Measurements from ENCODE around the gene SIT1.
"Not testable (repeated sequence)": the region's sequence is repeated elsewhere in the genome, so short reads cannot be mapped to it uniquely, and the experiment has no call there.

The SIT1 gene

DNA sequence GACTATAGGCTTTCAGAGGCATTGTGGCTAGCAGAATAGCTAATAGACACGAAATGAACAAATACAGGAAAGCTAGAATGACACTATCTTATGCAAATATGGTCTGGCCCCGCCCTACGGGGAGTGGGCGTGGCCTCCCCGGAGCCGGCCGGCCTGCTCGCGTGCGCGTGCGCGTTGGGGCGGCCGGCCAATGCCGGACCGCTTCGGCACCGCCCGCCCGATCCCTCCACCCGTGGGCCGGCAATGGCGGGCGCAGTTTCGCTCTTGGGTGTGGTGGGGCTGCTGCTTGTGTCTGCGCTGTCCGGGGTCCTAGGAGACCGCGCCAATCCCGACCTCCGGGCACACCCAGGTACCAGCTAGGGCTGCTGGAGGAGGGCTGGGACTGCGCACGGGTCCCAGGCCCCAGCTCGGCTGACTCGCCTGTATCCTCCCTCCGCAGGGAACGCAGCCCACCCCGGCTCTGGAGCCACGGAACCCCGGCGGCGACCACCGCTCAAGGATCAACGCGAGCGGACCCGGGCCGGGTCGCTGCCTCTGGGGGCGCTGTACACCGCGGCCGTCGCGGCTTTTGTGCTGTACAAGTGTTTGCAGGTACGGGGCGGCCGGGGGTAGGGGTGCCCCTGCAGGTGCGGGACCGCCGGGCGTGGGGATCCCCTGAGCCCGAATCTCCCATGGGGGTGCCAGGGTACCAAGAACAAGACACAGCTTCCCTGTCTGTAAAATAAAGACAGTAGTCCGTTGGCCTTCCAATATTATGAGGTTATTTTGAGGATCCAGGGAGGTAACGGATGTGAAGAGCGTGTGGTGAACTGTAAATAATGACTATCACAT, 7.6 kb upstream of the SIT1 start, which contains the start of gene CCDC107:
CCDC107 (plus strand) TSS at position 156 of the 831 bp plus-strand sequence; CDS start at position 244, 88 bp downstream.
- DNase-seq, result peak; percentile 59 to 83

DNA sequence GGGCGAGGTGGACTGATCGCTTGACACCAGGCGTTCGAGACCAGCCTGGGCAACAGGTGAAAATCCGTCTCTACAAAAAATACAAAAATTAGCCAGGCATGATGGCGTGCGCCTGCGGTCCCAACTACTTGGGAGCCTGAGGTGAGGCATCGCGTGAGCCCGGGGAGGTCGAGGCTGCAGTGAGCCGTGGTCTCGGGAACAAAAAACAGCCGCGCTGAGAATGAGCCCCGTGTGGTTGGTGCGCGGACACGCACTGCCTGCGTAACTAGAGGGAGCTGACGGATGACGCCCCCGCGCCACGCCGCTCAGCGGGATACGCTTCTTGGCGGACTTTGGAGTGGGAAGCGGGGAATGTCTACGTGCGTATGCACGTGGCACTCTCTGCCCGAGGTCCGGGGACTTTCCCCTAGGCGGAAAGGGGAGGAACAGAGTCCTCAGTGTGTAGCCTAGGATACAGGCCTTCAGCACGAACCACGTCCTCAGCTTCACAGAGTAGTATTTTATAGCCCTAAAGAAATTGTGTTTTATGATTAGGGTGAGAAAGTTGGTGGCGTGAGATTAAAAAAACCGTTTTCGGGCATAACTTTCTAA, 6.9 kb upstream of the SIT1 start, which contains the start of gene RMRP:
RMRP (minus strand) TSS at position 474 of the 591 bp plus-strand sequence.
- DNase-seq, result peak; percentile 94 to 96

DNA sequence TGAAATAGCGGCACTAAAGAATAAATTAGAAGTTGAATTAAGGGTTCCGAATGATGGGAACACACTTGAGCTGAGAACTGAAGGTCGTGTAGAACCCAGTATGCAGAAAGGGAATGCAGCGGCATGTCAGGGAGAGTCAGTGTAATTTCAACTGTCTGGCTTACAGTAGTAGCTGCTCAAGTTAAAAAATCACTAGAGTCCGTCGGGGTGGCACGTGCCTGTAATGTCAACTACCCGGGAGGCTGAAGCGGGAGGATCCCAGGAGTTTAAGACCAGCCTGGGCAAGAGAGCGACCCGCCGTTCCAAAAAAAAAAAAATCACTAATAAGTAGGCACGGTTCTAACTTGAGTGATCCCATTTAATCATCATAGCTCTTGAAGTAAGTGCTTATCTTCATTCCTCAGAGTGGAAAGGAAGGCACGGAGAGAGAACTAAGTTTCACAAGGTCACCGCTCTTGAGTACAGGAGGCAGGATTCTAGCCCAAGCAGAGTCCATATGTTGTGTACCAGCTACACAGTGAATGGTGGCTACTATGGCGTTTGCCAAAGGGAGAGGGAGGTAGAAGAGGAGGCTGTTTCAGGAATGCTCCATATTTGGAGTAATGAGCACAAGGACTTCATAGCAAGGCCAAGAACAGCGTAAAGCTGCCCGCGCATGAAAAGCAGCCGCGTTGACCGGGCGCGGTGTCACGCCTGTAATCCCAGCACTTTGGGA, 6.3 kb upstream of the SIT1 start:
- no peak for DNase-seq

DNA sequence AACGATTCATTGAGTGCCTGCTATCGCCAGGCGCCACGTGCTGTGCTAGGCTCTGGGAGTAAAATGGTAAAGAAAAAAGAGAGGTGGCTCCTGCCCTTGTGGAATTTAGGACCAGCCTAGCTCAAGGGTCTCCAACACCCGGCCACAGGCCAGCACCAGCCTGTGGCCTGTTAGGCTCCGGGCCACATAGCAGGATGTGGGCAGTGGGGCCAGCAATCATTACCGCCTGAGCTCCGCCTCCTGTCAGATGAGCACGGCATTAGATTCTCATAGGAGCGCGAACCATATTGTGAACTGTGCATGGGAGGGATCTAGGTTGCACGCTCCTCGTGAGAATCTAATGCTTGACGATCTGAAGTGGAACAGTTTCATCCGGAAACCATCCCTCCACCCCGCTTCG, 5.6 kb upstream of the SIT1 start:
- no peak for DNase-seq

DNA sequence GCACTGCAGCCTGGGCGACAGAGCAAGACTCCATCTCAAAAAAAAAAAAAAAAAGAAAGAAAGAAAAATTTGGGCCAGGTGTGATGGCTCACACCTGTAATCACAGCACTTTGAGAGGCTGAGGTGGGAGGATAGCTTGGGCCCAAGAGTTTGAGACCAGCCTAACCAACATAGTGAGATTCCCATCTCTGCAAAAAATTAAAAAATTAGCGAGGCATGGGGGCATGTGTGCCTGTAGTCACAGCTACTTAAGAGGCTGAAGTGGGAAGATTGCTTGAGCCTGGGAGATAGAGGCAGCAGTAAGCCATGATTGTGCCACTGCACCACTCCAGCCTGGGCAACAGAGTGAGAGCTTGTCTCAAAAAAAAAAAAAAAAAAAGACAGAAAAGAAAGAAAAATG, 2.9 kb upstream of the SIT1 start:
- DNase-seq, result no peak

DNA sequence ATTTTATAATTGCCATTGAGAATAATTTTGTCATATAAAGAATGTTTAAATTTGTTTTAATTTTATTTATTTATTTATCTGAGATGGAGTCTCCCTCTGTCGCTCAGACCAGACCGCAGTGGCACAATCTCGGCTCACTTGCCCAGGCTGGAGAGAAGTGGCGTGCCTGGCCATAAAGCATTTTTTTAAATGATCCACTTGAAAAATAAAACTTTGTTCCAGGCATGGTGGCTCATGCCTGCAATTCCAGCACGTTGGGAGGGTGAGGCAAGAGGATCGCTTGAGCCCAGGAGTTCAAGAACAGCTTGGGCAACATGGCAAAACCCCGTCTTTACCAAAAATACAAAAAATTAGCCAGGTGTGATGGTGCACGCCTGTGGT, 2.1 kb upstream of the SIT1 start:
- no peak for DNase-seq

DNA sequence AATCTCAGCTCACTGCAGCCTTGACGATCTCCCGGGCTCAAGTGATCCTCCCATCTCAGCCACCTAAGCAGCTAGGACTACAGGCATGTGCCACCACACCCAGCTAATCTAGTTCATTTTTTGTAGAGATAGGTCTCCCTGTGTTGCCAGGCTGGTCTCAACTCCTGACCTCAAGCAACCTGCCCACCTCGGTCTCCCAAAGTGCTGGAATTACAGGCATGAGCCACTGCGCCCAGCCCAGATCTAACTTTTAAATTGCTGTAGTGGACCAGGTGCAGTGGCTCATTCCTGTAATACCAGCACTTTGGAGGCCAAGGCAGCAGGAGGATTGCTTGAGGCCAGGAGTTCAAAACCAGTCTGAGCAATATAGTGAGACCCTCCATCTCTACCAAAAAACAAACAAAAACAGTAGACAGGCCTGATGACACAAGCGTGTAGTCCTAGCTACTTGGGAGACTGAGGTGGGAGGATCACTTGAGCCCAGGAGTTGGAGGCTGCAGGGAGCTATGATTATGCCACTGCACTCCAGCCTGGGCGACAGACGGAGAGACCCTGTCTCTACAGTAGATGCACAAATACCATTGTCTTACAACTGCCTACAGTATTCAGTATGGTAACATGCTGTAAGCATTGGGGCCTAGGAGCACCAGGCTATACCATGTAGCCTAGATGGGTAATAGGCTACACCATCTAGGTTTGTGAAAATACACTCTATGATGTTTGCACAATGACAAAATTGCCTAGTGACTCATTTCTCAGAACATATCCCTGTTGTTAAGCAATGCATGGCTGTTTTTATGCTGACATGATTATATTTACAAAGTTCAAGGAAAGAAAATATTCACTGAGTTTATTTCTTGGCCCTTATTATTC, 1.5 kb upstream of the SIT1 start:
- DNase-seq, result no peak

DNA sequence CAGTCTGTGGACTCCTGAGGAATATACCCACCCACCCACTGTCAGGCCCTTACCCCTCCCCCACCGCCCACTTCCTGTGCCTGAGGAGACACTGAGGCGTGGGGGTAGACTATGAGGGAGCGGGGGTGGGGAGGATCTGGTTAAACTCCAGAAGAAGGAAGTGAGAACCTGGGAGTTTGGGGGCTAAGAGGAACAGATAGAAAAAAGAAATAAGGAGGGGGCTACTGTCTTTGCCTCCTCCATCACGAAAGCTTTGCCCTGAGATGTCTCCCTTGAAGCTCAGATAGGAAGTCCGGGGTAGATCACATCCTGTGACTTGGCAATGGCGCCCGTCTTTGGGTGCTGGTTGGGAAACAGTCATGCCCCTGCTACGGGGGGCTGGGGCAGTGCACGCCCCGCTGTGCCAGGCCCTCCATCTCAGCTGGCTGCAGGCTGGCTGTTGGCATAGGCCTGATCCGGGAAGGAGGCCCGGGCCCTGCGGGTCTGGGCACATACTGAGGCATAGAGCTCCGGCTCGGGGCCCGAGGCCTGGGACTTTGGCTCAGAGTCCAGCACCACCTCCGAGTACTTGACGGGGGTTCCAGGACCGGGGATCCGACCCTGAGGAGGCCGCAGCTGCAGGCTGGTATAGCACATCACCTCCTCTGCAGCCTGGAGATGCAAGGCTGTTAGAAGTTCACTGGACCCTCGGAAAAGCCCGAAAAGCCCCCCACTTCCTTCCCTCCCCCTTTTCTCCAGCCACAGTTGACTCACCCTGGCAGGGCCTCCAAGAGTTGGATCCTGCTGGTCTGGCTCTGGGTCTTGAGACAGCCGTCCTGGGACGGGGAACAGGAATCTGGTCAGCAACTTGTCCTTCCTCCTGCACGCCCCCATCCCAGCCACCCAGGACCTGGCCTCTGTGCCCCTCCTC, 1.0 kb downstream of the SIT1 start:
- no peak for DNase-seq

DNA sequence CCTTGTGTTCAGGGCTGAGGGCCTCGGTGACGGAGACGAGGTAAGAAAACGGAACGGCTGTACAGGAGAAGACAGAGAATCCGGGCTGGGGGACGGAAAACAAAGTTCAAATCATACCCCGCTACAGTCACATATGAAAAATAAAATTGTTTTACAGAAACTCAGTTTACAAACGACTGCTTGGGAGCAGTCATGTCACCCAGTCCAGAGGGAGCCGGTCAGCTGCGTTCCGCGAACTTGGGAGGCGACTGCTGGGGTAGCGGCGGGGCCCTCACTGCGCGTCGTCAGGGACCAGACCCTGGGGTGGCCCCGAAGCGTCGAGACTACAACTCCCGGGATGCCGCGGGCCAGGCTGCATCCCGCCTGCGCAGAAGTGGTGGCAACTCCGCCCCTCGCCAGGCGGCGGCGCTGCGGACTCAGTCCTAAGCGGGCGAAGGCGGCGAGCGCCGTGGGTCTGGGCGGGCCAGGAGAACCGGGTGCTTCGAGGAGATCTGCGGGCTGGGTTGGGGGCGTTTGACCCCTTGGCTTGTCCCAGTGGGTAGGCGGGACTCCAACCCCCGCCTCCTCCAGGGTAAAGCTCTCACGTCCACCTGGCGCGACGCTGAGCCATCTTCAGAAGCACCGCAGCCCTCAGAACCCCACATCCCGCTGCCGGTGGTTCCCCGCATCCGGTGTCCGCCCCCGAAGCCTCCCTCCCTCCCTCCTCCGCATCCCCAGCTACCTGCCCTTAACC, 4.0 kb downstream of the SIT1 start:
- DNase-seq, result peak; percentile 74 to 81

DNA sequence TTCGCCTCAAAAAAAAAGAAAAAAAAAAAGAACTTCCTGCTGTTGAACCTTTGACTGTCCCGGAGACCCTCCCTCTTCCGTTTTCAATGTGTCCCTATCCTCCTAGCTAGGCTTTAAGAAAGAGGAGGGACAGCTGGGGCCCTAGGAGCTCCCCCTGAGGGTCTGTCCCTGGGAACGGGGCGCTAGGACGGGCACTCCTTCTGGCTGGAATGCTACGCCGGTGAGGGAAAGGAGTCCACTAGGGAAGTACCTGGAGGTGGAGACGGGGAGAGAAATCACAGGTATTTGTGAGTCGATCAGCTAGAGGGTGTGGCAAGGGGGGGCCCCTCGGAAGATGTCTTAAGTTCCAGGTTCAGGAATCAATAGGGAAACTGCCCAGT, 4.6 kb downstream of the SIT1 start:
- DNase-seq, result peak in 1 of 2 experiments; percentile 18

DNA sequence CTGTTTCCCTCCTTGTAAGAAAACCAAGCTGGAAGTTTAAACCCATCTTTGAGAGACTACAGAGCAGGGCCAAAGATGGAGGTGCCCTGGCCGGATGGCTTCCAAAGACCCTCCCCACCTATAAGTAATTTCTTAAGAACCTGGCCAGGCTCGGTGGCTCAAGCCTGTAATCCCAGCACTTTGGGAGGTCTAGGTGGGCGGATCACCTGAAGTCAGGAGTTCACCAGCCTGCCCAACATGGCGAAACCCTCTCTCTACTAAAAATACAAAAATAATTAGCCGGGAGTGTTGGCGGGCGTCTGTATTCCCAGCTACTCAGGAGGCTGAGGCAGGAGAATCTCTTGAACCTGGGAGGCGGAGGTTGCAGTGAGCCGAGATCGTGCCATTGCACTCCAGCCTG, 5.0 kb downstream of the SIT1 start:
- DNase-seq, result not testable (repeated sequence)

DNA sequence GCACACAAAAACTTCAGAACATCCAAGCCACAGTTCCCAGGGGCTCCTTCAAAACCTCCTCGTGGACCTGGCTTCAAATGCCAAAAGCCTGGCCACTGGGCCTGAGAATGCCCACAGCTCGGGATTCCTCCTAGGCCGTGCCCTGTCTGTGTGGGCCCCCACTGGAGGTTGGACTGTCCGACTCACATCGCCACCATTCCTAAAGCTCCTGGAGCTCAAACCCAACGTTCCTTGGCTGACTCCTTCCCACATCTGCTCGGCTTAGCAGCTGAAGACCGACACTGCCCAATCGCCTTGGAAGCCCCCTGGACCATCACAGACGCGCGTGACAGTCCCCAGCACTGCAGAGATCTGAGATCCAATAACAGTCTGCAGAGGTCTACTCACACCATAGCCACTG, 7.7 kb downstream of the SIT1 start:
- no peak for DNase-seq

DNA sequence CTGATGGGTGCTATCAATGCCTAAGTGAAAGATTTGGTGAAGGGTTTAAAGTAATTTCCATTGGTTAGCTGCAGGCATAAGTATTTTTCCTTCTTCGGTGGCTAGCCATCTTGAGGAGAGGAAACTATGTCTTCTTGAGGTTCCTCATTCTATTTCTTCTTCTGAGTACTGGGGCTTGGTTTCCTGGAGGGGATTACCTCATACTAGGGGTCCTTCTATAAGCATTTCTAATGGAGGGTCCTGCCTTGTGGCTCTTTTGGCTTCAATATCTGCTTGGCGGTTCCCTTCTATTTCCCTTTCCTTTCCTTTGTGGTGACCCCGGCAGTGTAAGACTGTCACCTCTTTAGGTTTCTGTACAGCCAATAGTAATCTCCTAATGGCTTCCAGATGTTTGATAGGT, 9.3 kb downstream of the SIT1 start:
- not testable (repeated sequence) for DNase-seq

DNA sequence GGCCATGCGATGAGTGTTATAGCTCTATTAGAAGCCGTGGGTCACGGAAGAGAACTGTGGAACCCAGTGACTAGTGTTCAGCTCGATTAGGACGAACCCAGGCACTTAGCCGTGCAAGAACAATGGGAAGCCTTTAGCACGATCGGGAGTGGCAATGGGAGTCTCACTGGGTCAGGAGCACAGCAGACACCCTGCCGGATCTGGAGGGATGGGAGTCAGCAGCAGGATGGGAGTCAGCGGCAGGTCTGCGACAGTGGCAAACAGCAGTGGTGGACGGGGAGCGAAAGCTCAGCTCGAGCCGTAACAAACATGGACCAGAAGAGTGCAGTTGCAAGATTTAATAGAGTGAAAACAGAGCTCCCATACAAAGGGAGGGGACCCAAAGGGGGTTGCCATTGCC, 10.3 kb downstream of the SIT1 start:
- not testable (repeated sequence) for DNase-seq

DNA sequence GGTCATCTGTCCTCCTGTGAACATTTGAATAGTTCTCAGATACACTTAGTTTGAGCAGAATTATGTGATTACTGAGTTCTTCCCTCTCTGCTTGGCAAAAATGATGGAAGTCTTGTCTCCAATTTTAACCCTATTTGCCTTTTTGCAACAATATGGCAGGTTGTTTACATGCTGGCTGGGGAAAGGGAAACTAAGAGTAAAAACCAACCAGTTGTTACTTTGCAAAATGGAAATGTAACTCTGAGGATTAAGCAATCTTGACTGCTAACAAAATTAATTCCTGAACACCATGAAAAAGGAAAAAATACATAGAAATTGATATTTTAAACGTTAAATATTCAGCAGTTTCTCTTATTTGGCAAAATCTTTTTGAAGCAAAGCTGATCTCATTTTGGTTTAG, 11.1 kb downstream of the SIT1 start:
- DNase-seq, result no peak

DNA sequence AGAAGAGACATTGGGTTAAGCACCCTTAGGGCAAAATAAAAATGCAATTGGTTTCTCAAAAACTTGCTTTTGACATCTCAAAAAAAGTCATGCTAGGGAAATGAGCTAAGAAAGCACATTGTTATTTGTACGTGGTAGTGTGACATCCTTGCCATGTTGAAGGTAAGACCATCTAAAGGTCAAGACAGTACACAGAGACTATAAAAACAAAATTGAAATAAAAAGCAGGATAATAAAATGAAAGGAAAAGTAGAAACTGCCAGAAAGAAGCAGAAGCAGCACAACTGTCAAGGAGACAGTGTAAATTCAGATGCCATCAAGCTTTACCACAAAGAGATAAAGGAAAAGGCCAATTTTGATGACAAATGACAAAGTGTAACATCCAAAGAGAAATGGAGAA, 11.5 kb downstream of the SIT1 start:
- not testable (repeated sequence) for DNase-seq

DNA sequence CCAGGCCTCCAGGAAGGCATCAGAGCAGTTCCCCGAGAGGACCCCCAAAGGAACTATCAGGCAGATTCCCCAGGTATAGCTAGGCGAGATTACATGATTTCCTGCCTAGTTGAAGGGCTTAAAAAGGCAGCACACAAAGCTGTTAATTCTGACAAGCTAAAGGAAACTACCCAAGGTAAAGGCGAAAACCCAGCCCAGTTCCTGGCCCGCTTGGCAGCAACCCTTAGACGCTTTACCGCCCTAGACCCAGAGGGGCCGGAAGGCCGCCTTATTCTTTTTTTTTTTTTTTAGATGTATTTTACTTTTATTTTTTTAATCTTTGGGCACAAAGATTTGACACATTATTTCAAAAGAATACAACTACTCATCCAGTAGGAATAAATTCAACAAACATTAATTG, 12.0 kb downstream of the SIT1 start:
- DNase-seq, result not testable (repeated sequence)

DNA sequence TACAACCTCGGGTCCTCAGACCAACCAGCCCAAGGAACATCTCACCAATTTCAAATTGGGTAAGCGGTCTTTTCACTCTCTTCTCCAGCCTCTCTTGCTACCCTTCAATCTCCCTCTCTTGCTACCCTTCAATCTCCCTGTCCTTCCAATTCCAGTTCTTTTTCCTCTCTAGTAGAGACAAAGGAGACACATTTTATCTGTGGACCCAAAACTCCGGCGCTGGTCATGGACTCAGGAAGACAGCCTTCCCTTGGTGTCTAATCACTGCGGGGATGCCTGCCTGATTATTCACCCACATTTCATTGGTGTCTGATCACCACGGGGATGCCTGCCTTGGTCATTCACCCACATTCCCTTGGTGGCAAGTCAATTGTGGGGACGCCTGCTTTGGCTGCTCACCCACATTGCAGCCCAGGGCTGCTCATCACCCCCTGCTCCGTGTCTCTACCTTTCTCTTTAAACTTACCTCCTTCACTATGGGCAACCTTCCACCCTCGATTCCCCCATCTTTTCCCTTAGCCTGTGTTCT, 13.2 kb downstream of the SIT1 start:
- DNase-seq, result not testable (repeated sequence)

DNA sequence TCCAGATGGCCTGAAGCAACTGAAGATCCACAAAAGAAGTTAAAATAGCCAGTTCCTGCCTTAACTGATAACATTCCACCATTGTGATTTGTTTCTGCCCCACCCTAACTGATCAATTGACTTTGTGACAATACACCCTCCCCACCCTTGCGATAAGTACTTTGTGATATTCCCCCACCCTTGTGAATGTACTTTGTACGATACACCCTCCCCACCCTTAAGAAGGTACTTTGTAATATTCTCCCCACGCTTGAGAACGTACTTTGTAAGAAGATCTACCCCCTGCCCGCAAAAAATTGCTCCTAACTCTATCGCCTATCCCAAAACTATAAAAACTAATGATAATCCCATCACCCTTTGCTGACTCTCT, 13.9 kb downstream of the SIT1 start:
- not testable (repeated sequence) for DNase-seq

DNA sequence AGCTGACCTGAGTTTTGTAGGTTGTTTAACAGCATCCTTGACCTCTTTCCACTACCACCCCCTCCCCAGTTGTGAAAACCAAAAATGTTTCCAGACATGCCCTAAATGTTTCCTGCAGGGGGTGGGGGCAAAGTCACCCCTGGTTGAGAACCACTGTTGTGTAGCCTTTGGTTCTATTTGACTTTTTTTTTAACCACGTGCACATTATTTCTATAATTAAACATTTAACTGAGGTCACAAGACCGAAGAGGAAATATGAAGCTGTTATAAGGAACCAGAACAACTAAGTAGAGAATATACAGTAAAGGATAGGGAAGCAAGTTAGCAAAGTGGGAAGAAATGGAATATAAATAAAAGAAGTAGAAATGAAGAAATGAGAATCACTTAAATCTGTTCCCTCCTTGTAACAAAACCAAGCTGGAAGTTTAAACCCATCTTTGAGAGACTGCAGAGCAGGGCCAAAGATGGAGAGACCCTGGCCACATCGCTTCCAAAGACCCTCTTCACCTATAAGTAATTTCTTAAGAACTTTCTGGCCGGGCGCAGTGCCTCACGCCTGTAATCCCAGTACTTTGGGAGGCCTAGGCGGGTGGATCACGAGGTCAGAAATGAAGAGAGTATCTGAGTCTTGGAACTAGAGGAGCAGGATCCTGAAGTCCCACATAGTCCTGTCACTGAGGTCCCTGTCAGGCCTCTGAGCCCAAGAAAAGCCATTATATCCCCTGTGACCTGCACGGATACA, 14.4 kb downstream of the SIT1 start:
- no peak for DNase-seq

Data from AML-193 (cell line).